Raji (cell line): Measurements from ENCODE around the gene CYP20A1.

ENCODE experiments used
- POLR2A ChIP-seq: IDR thresholded peaks from 2 replicates; pipeline ENCODE4 v1.6.1; 2011; ENCODE audit warnings: low read depth, low read length, control low read depth; ENCODE audit not compliant: insufficient read depth

Gene CYP20A1

GRCh38 chr2:203346612-203347011 lies 107.8 kb downstream of the CYP20A1 start:
- TF ChIP-seq POLR2A, result no peak

- TF ChIP-seq POLR2A, result no peak
These were observed 108.6 kb downstream of the CYP20A1 start for GRCh38 chr2:203347375-203347774.

- no peak for TF ChIP-seq POLR2A
These were observed 113.9 kb downstream of the CYP20A1 start for GRCh38 chr2:203352604-203353255.

GRCh38 chr2:203354966-203355365 lies 116.1 kb downstream of the CYP20A1 start:
- TF ChIP-seq POLR2A, result no peak
